IPS DF 4.7 (cell line): ENCODE results near the gene FIS1.
"Not testable (repeated sequence)": the region's sequence is repeated elsewhere in the genome, so short reads cannot be mapped to it uniquely, and the experiment has no call there.

ENCODE experiments used
- DNase-seq: peaks from one replicate; pipeline ENCODE4 v3.0.0-alpha.2; 2013; ENCODE audit warnings: low spot score; ENCODE audit errors: extremely low read depth

The FIS1 gene

GRCh38 chr7:101258243-101258731 is 13.4 kb upstream of the FIS1 start:
- no peak for DNase-seq

GRCh38 chr7:101255796-101256195 is 10.9 kb upstream of the FIS1 start:
- no peak for DNase-seq

GRCh38 chr7:101253199-101253598 is 8.3 kb upstream of the FIS1 start:
- DNase-seq: not testable (repeated sequence)

- peak; percentile 87 for DNase-seq
Measured at GRCh38 chr7:101251871-101252659, 7.2 kb upstream of the FIS1 start.

GRCh38 chr7:101250324-101250723 is 5.4 kb upstream of the FIS1 start:
- no peak for DNase-seq

GRCh38 chr7:101248276-101248675 is 3.4 kb upstream of the FIS1 start:
- no peak for DNase-seq

- DNase-seq: no peak
Measured at GRCh38 chr7:101245147-101245668, 327 bp upstream of the FIS1 start.

GRCh38 chr7:101243646-101244374 is 1.1 kb downstream of the FIS1 start:
- DNase-seq: no peak

- no peak for DNase-seq
Measured at GRCh38 chr7:101241443-101242349, 3.2 kb downstream of the FIS1 start.

GRCh38 chr7:101241015-101241363 is 3.9 kb downstream of the FIS1 start:
- no peak for DNase-seq

- DNase-seq: no peak
Measured at GRCh38 chr7:101240226-101241014, 4.5 kb downstream of the FIS1 start.

- no peak for DNase-seq
Measured at GRCh38 chr7:101239951-101240220, 5.0 kb downstream of the FIS1 start.

- no peak for DNase-seq
Measured at GRCh38 chr7:101239191-101239950, 5.5 kb downstream of the FIS1 start.

- no peak for DNase-seq
Measured at GRCh38 chr7:101238226-101239182, 6.4 kb downstream of the FIS1 start.

GRCh38 chr7:101237206-101238067 is 7.4 kb downstream of the FIS1 start, which contains the start of gene CLDN15:
Gene CLDN15 (minus strand): TSS chr7:101237802. CDS start chr7:101237581, 221 bp downstream.
- no peak for DNase-seq

GRCh38 chr7:101236292-101236835 is 8.5 kb downstream of the FIS1 start:
- DNase-seq: no peak

- no peak for DNase-seq
Measured at GRCh38 chr7:101235522-101235921, 9.4 kb downstream of the FIS1 start.

GRCh38 chr7:101235050-101235449 is 9.8 kb downstream of the FIS1 start:
- DNase-seq: no peak
